ENCODE results near the gene REM1. TPM values are rescaled to one million over a fixed set of nuclear protein-coding genes. Genes with fewer than 3 reads are reported as not detected.

REM1 gene
- total RNA-seq, 4 donors from 2014 or later, result 1.3 to 4.4 (median 2.9) TPM; not detected in 1

GRCh38 chr20:31484001-31484400 is 8.9 kb downstream of the REM1 start:
- DNase-seq (ENCODE audit: low spot score in 2 of 2), result peak in 1 of 2 donors; percentile 88
- H3K4me3 ChIP-seq (ENCODE audit: low read depth, poor library complexity, severe bottlenecking), result no peak overlapping the region
- intact Hi-C loops (cut with DNase I; ENCODE audit: low total_unique reads), result no loop called here
- TF ChIP-seq, protein P1, sequence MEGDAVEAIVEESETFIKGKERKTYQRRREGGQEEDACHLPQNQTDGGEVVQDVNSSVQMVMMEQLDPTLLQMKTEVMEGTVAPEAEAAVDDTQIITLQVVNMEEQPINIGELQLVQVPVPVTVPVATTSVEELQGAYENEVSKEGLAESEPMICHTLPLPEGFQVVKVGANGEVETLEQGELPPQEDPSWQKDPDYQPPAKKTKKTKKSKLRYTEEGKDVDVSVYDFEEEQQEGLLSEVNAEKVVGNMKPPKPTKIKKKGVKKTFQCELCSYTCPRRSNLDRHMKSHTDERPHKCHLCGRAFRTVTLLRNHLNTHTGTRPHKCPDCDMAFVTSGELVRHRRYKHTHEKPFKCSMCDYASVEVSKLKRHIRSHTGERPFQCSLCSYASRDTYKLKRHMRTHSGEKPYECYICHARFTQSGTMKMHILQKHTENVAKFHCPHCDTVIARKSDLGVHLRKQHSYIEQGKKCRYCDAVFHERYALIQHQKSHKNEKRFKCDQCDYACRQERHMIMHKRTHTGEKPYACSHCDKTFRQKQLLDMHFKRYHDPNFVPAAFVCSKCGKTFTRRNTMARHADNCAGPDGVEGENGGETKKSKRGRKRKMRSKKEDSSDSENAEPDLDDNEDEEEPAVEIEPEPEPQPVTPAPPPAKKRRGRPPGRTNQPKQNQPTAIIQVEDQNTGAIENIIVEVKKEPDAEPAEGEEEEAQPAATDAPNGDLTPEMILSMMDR (IDR thresholded peaks at IDR 0.05), result no peak
- TF ChIP-seq POLR2A (IDR thresholded peaks at IDR 0.05), result no peak
- 23 to 47% methylated on average over 18 to 28 of the region's 36 CpGs for WGBS, 2 donors

- intact Hi-C loops (cut with DNase I; ENCODE audit: low total_unique reads), result no loop called here
- TF ChIP-seq, protein P1 (IDR thresholded peaks at IDR 0.05), result no peak
- no peak for TF ChIP-seq POLR2A (IDR thresholded peaks at IDR 0.05)
- peak; percentile 41 to 92 for DNase-seq (ENCODE audit: low spot score in 2 of 2)
- no peak overlapping the region for H3K4me3 ChIP-seq (ENCODE audit: low read depth, poor library complexity, severe bottlenecking)
- WGBS, 2 donors, result 8 to 11% methylated on average over 28 to 31 of the region's 31 CpGs
Measured at GRCh38 chr20:31485450-31486339, 10.6 kb downstream of the REM1 start.

GRCh38 chr20:31488115-31488514 is 13.0 kb downstream of the REM1 start:
- intact Hi-C loops (cut with DNase I; ENCODE audit: low total_unique reads), result no loop called here
- 66 to 69% methylated on average over 1 to 2 of the region's 2 CpGs for WGBS, 2 donors
- TF ChIP-seq POLR2A (IDR thresholded peaks at IDR 0.05), result no peak
- TF ChIP-seq, protein P1 (IDR thresholded peaks at IDR 0.05), result no peak
- no peak overlapping the region for H3K4me3 ChIP-seq (ENCODE audit: low read depth, poor library complexity, severe bottlenecking)
- no peak for DNase-seq (ENCODE audit: low spot score in 2 of 2)

DNA sequence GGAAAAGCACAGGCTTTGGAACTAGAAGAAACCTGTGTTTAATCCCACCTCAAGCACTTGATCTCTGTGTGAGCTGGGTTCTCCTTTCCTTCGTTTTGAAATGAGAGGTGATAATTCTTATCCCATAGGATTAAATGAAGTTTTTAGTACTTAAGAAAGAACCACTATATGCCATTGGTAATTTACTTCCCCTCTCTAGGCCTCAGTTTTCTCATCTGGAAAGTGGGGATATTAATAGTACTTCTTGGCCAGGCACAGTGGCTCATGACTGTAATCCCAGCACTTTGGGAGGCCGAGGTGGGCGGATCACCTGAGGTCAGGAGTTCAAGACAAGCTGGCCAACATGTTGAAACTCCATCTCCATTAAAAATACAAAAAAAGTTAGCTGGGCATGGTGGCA is 14.1 kb downstream of the REM1 start:
- WGBS, 2 donors, result 70 to 80% methylated on average over 3 of the region's 3 CpGs
- no peak overlapping the region for H3K4me3 ChIP-seq (ENCODE audit: low read depth, poor library complexity, severe bottlenecking)
- TF ChIP-seq, protein P1 (IDR thresholded peaks at IDR 0.05), result no peak
- DNase-seq (ENCODE audit: low spot score in 2 of 2), result no peak
- intact Hi-C loops (cut with DNase I; ENCODE audit: low total_unique reads), result no loop called here

DNA sequence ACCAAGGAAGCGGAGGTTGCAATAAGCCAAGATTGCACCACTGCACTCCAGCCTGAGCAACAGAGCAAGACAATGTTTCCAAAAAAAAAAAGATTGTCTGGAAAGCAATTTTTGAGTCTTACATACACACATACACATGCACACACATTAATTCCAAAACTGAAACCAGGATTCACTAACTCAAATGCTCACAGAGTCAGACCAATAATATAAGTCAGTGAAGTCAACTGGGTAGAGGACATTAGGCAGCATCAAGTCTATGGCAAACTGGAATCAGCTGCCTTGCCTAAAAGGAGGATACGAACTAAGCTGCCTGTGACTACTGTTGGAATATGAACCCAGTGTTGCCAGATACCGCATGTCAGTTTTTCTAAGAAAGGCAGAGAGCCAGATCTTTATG is 15.7 kb downstream of the REM1 start:
- DNase-seq (ENCODE audit: low spot score in 2 of 2), result no peak
- TF ChIP-seq POLR2A (IDR thresholded peaks at IDR 0.05), result no peak
- TF ChIP-seq, protein P1 (IDR thresholded peaks at IDR 0.05), result no peak
- intact Hi-C loops (cut with DNase I; ENCODE audit: low total_unique reads), result no loop called here
- H3K4me3 ChIP-seq (ENCODE audit: low read depth, poor library complexity, severe bottlenecking), result no peak overlapping the region
- 87 to 89% methylated on average over 3 of the region's 3 CpGs for WGBS, 2 donors

All from lower leg skin (tissue), 4 donors.